GM23338 (cell line): Measurements from ENCODE around the gene CFAP97D2. TPM values are rescaled to one million over a fixed set of nuclear protein-coding genes. Genes with fewer than 3 reads are reported as not detected.

Experiments
- ATAC-seq: fragments of 200-7000 bp; cut with Tn5 transposase; 3 replicates; pipeline ENCODE4 v1.9.1; 2020
- DNase-seq: peaks from one replicate; pipeline ENCODE4 v3.0.0-alpha.2; 2015; ENCODE audit warnings: low spot score
- H2AFZ ChIP-seq: fragments of 200-600 bp; sonication (generic); 2 replicates; pipeline ENCODE4 v1.8.0; 2016; ENCODE audit warnings: antibody characterized with exemption, mild to moderate bottlenecking, moderate library complexity
- H3F3A ChIP-seq: fragments of 200-600 bp; sonication (generic); replicated peaks from 2 replicates; pipeline ENCODE4 v1.8.0; 2017; ENCODE audit warnings: antibody characterized with exemption, mixed run types, low read depth
- H3K27ac ChIP-seq: fragments of 200-600 bp; sonication (generic); 2 replicates; pipeline ENCODE4 v1.6.1; 2016; ENCODE audit warnings: low read depth
- H3K27me3 ChIP-seq: fragments of 200-600 bp; sonication (generic); 2 replicates; pipeline ENCODE4 v1.8.0; 2016; ENCODE audit warnings: mild to moderate bottlenecking, mixed run types, moderate library complexity; ENCODE audit not compliant: insufficient read depth
- H3K36me3 ChIP-seq: fragments of 200-600 bp; sonication (generic); 2 replicates; pipeline ENCODE4 v1.8.0; 2016; ENCODE audit warnings: mild to moderate bottlenecking; ENCODE audit not compliant: insufficient read depth
- H3K4me1 ChIP-seq: fragments of 200-600 bp; sonication (generic); 2 replicates; pipeline ENCODE4 v1.8.0; 2016; ENCODE audit warnings: mild to moderate bottlenecking, moderate library complexity; ENCODE audit not compliant: insufficient read depth
- H3K4me2 ChIP-seq: fragments of 200-600 bp; sonication (generic); 2 replicates; pipeline ENCODE4 v1.7.1; 2017; ENCODE audit warnings: mixed run types
- H3K4me3 ChIP-seq: fragments of 200-600 bp; sonication (generic); 2 replicates; pipeline ENCODE4 v1.6.1; 2016; ENCODE audit warnings: mixed run types
- H3K79me2 ChIP-seq: fragments of 200-600 bp; sonication (generic); replicated peaks from 2 replicates; pipeline ENCODE4 v1.8.0; 2017; ENCODE audit warnings: mild to moderate bottlenecking; ENCODE audit not compliant: insufficient read depth
- H3K9me2 ChIP-seq: fragments of 200-600 bp; sonication (generic); 2 replicates; pipeline ENCODE4 v1.8.0; 2017; ENCODE audit not compliant: insufficient read depth
- H4K20me1 ChIP-seq: fragments of 200-600 bp; sonication (generic); replicated peaks from 2 replicates; pipeline ENCODE4 v1.8.0; 2017; ENCODE audit warnings: mild to moderate bottlenecking; ENCODE audit not compliant: insufficient read depth
- H3K27ac Mint-ChIP-seq: 2 replicates; pipeline ENCODE4 v1.8.0; 2020; ENCODE audit warnings: inconsistent platforms, mild to moderate bottlenecking, moderate library complexity, mixed read lengths
- H3K27me3 Mint-ChIP-seq: 3 replicates; pipeline ENCODE4 v1.8.0; 2022; ENCODE audit warnings: low read depth, mild to moderate bottlenecking, moderate library complexity, mixed read lengths, inconsistent platforms; ENCODE audit not compliant: insufficient read depth, poor library complexity
- H3K36me3 Mint-ChIP-seq: 3 replicates; pipeline ENCODE4 v1.8.0; 2021; ENCODE audit warnings: low read depth, mild to moderate bottlenecking, inconsistent platforms, moderate library complexity, mixed read lengths
- H3K4me1 Mint-ChIP-seq: 3 replicates; pipeline ENCODE4 v1.8.0; 2020; ENCODE audit warnings: mild to moderate bottlenecking, inconsistent platforms, mixed read lengths
- H3K4me3 Mint-ChIP-seq: 3 replicates; pipeline ENCODE4 v1.8.0; 2021; ENCODE audit warnings: moderate library complexity, mild to moderate bottlenecking, inconsistent platforms, mixed read lengths
- H3K9me3 Mint-ChIP-seq: 3 replicates; pipeline ENCODE4 v1.8.0; 2020; ENCODE audit warnings: moderate library complexity, mild to moderate bottlenecking, inconsistent platforms, mixed read lengths
- EZH2 ChIP-seq: fragments of 200-600 bp; sonication (generic); IDR thresholded peaks from one replicate; pipeline ENCODE4 v1.8.0; 2017; ENCODE audit warnings: antibody characterized with exemption, mild to moderate bottlenecking, low read depth; ENCODE audit not compliant: unreplicated experiment
- JUNB ChIP-seq: IDR thresholded peaks from one replicate; pipeline ENCODE4 v1.6.1; 2016; ENCODE audit warnings: antibody characterized with exemption; ENCODE audit not compliant: unreplicated experiment
- NANOG ChIP-seq: IDR thresholded peaks from 2 replicates; pipeline ENCODE4 v1.6.1; 2016; ENCODE audit warnings: antibody characterized with exemption, borderline replicate concordance
- POLR2AphosphoS5 ChIP-seq: IDR thresholded peaks from 2 replicates; pipeline ENCODE4 v1.6.1; 2016; ENCODE audit warnings: antibody characterized with exemption, low read depth
- STAT1 ChIP-seq: IDR thresholded peaks from one replicate; pipeline ENCODE4 v1.6.1; 2016; ENCODE audit warnings: antibody characterized with exemption; ENCODE audit not compliant: unreplicated experiment
- ZNF114 ChIP-seq: fragments of 250-450 bp; sonication (Bioruptor Pico); IDR thresholded peaks from 2 replicates; pipeline ENCODE4 v1.5.0; 2020; ENCODE audit warnings: mild to moderate bottlenecking, moderate library complexity
- ZNF331 ChIP-seq: fragments of 250-450 bp; sonication (Bioruptor Pico); IDR thresholded peaks from 2 replicates; pipeline ENCODE4 v1.5.0; 2020; ENCODE audit warnings: low read depth, mild to moderate bottlenecking, moderate library complexity
- ZNF462 ChIP-seq: fragments of 250-450 bp; sonication (Bioruptor Pico); IDR thresholded peaks from 2 replicates; pipeline ENCODE4 v1.5.0; 2020; ENCODE audit warnings: mild to moderate bottlenecking, moderate library complexity
- polyA plus RNA-seq: library from polyadenylated mRNA; unstranded; fragments of >200 nt; fragmentation: Nextera tagmentation; extraction: Ambion mirVana; gene quantifications from 2 replicates; pipeline ENCODE4 v1.2.1, GENCODE V29; 2016
- total RNA-seq: library from RNA; depleted of rRNA; stranded (reverse); fragments of >200 nt; shearing (Covaris generic); gene quantifications from 2 replicates; pipeline ENCODE4 v1.2.3, GENCODE V29; 2014
- TF ChIP-seq, protein P1 (sequence below): IDR thresholded peaks from 2 replicates; pipeline ENCODE4 v1.6.1; 2016; ENCODE audit warnings: antibody characterized with exemption
- TF ChIP-seq, protein P2 (sequence below), 2 experiments: fragments of 200-600 bp in 1 of 2; sonication (generic) in 1 of 2; conservative IDR thresholded peaks; 2 replicates each; pipeline versions ENCODE4 v1.5.1 to v1.6.1; 2016 to 2017; ENCODE audit warnings: antibody characterized with exemption in 2 of 2, low read depth in 2 of 2, mild to moderate bottlenecking in 2 of 2, moderate library complexity in 1 of 2
- TF ChIP-seq, protein P3 (sequence below): IDR thresholded peaks from one replicate; pipeline ENCODE4 v1.6.1; 2018; ENCODE audit warnings: antibody characterized with exemption; ENCODE audit not compliant: unreplicated experiment

The CFAP97D2 gene
- total and polyA plus RNA-seq, 2 experiments from 2014 or later, result not detected

DNA sequence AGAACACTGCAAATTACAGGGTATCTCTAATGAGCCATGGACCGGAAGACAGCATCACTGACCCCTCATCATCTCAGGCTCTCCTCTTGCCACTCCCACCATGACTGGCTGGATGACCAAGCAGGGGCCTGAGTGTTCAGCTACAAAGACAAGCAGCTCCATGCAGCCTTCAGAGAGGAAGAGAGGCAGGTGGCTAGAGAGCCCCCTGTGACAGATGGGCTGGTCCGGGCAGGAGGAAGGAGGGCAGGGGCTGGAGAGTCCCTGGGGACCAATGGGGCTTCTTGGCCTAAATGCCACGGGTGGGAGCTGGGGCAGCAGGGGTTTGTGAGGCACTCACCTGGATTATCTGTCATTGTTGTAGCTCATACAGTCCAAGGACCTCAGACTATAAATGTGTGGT is 33.8 kb upstream of the CFAP97D2 start (continued):
- TF ChIP-seq ZNF462 (CRISPR knock-in tag) (no peak), STAT1 (no peak), JUNB (no peak), ZNF331 (CRISPR knock-in tag) (no peak), POLR2AphosphoS5 (no peak), EZH2 (no peak)

- H4K20me1 ChIP-seq, result no peaks in the 10 kb centered on the region
- no peak for ATAC-seq
- no peak overlapping the region for H2AFZ ChIP-seq
- no peak overlapping the region for H3K4me3 ChIP-seq
- Mint-ChIP-seq H3K27ac (no peak overlapping the region), H3K9me3 (no peaks in the 10 kb centered on the region), H3K36me3 (no peaks in the 10 kb centered on the region), H3K27me3 (peaks cover 9% of the 10 kb centered on the region), H3K4me1 (peaks cover 10% of the 10 kb centered on the region), H3K4me3 (no peak overlapping the region; the same call in 2 of the 3 replicates)
- H3K27ac ChIP-seq, result no peak overlapping the region
- TF ChIP-seq, protein P1, sequence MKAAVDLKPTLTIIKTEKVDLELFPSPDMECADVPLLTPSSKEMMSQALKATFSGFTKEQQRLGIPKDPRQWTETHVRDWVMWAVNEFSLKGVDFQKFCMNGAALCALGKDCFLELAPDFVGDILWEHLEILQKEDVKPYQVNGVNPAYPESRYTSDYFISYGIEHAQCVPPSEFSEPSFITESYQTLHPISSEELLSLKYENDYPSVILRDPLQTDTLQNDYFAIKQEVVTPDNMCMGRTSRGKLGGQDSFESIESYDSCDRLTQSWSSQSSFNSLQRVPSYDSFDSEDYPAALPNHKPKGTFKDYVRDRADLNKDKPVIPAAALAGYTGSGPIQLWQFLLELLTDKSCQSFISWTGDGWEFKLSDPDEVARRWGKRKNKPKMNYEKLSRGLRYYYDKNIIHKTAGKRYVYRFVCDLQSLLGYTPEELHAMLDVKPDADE, result no peak
- TF ChIP-seq, protein P2, sequence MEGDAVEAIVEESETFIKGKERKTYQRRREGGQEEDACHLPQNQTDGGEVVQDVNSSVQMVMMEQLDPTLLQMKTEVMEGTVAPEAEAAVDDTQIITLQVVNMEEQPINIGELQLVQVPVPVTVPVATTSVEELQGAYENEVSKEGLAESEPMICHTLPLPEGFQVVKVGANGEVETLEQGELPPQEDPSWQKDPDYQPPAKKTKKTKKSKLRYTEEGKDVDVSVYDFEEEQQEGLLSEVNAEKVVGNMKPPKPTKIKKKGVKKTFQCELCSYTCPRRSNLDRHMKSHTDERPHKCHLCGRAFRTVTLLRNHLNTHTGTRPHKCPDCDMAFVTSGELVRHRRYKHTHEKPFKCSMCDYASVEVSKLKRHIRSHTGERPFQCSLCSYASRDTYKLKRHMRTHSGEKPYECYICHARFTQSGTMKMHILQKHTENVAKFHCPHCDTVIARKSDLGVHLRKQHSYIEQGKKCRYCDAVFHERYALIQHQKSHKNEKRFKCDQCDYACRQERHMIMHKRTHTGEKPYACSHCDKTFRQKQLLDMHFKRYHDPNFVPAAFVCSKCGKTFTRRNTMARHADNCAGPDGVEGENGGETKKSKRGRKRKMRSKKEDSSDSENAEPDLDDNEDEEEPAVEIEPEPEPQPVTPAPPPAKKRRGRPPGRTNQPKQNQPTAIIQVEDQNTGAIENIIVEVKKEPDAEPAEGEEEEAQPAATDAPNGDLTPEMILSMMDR (conservative IDR thresholded peaks at IDR 0.05; ENCODE audit: low read depth in 2 of 2), result no peak
- no peak for TF ChIP-seq POLR2AphosphoS5
- TF ChIP-seq ZNF331 (CRISPR knock-in tag), result no peak
- TF ChIP-seq ZNF114 (CRISPR knock-in tag), result no peak
- no peak for TF ChIP-seq NANOG
- TF ChIP-seq, protein P3, sequence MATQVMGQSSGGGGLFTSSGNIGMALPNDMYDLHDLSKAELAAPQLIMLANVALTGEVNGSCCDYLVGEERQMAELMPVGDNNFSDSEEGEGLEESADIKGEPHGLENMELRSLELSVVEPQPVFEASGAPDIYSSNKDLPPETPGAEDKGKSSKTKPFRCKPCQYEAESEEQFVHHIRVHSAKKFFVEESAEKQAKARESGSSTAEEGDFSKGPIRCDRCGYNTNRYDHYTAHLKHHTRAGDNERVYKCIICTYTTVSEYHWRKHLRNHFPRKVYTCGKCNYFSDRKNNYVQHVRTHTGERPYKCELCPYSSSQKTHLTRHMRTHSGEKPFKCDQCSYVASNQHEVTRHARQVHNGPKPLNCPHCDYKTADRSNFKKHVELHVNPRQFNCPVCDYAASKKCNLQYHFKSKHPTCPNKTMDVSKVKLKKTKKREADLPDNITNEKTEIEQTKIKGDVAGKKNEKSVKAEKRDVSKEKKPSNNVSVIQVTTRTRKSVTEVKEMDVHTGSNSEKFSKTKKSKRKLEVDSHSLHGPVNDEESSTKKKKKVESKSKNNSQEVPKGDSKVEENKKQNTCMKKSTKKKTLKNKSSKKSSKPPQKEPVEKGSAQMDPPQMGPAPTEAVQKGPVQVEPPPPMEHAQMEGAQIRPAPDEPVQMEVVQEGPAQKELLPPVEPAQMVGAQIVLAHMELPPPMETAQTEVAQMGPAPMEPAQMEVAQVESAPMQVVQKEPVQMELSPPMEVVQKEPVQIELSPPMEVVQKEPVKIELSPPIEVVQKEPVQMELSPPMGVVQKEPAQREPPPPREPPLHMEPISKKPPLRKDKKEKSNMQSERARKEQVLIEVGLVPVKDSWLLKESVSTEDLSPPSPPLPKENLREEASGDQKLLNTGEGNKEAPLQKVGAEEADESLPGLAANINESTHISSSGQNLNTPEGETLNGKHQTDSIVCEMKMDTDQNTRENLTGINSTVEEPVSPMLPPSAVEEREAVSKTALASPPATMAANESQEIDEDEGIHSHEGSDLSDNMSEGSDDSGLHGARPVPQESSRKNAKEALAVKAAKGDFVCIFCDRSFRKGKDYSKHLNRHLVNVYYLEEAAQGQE, result no peak
- H3K27me3 ChIP-seq, result no peaks in the 10 kb centered on the region
- no peaks in the 10 kb centered on the region for H3F3A ChIP-seq
- no peaks in the 10 kb centered on the region for H3K79me2 ChIP-seq
- no peaks in the 10 kb centered on the region for H3K36me3 ChIP-seq
- no peaks in the 10 kb centered on the region for H3K4me1 ChIP-seq
- no peaks in the 10 kb centered on the region for H3K9me2 ChIP-seq
- H3K4me2 ChIP-seq, result no peak overlapping the region
- DNase-seq, result no peak
Measured at GRCh38 chr13:114145722-114146121, 33.3 kb upstream of the CFAP97D2 start.
